ENCODE results near the gene RETSAT. TPM values are rescaled to one million over a fixed set of nuclear protein-coding genes. Genes with fewer than 3 reads are reported as not detected.

RETSAT gene
- total and polyA plus RNA-seq, 2 of the 4 experiments (the other 2 are of a cell fraction): 25.6 to 32.3 TPM

- TF ChIP-seq CEBPB (IDR thresholded peaks at IDR 0.05; ENCODE audit: low read depth, low read length) (no peak), RAD21 (IDR thresholded peaks at IDR 0.05; ENCODE audit: low read length) (no peak), CHD1 (IDR thresholded peaks at IDR 0.05; ENCODE audit: low read depth, low read length) (no peak), POLR2A (IDR thresholded peaks at IDR 0.05; ENCODE audit: low read depth, low read length) (no peak), SMC3 (IDR thresholded peaks at IDR 0.05; ENCODE audit: low read depth, low read length) (no peak), FOS (IDR thresholded peaks at IDR 0.05; ENCODE audit: low read depth, low read length) (no peak), ELK1 (IDR thresholded peaks at IDR 0.05; ENCODE audit: borderline replicate concordance, low read depth, low read length) (no peak), MXI1 (IDR thresholded peaks at IDR 0.05; ENCODE audit: borderline replicate concordance, low read depth, low read length) (no peak), CTCF (conservative IDR thresholded peaks at IDR 0.05; ENCODE audit: low read depth, low read length) (no peak), BHLHE40 (IDR thresholded peaks at IDR 0.05; ENCODE audit: low read depth, low read length) (no peak), NFE2L2 (IDR thresholded peaks at IDR 0.05; ENCODE audit: low read depth, low read length) (no peak), MAFK (IDR thresholded peaks at IDR 0.05; ENCODE audit: low read depth, low read length) (no peak), USF2 (IDR thresholded peaks at IDR 0.05; ENCODE audit: low read depth, low read length) (no peak), RFX5 (IDR thresholded peaks at IDR 0.05; ENCODE audit: low read depth, low read length) (no peak), RCOR1 (IDR thresholded peaks at IDR 0.05; ENCODE audit: insufficient replicate concordance, low read length) (no peak), MAZ (IDR thresholded peaks at IDR 0.05; ENCODE audit: borderline replicate concordance, low read depth, low read length) (no peak)
- Histone ChIP-seq H3K18ac (ENCODE audit: low read depth, low read length) (no peak overlapping the region), H3K4me1 (ENCODE audit: control insufficient read depth, insufficient read depth, low read length) (peaks cover 18% of the 10 kb centered on the region), H3K27ac (ENCODE audit: insufficient read depth, low read length) (no peak overlapping the region), H3K4ac (ENCODE audit: low read depth, low read length) (0 out of 2 replicates have a peak overlapping the region, but pooled peaks have one; percentile 23), H4K5ac (ENCODE audit: low read depth, low read length) (no peak overlapping the region), H2BK15ac (ENCODE audit: low read depth, low read length) (no peak overlapping the region), H3K36me3 (ENCODE audit: control insufficient read depth, insufficient read depth, low read length) (peaks cover 33% of the 10 kb centered on the region), H4K91ac (ENCODE audit: insufficient read depth, low read depth, low read length) (no peak overlapping the region), H3K23ac (ENCODE audit: low read depth, low read length) (peak overlapping the region; percentile 49; the same call in 1 of the 2 replicates), H3K9me3 (ENCODE audit: control insufficient read depth, insufficient read depth, low read length) (no peaks in the 10 kb centered on the region), H2BK120ac (ENCODE audit: low read depth, low read length) (no peak overlapping the region; the same call in 1 of the 2 replicates), H3K14ac (replicated peaks; ENCODE audit: low read depth, low read length) (no peak overlapping the region), H3K56ac (ENCODE audit: extremely low read depth, insufficient read depth, low read length) (no peak overlapping the region), H3K9me1 (ENCODE audit: insufficient read depth, low read length) (peaks cover 25% of the 10 kb centered on the region), H2BK20ac (ENCODE audit: low read depth, low read length) (no peak overlapping the region), H2BK5ac (ENCODE audit: low read depth, low read length, poor library complexity, severe bottlenecking) (no peak overlapping the region), H3K27me3 (ENCODE audit: control insufficient read depth, insufficient read depth, low read length) (no peaks in the 10 kb centered on the region), H3K9ac (ENCODE audit: low read depth, low read length) (no peak overlapping the region), H4K8ac (ENCODE audit: low read depth in 2 of 2, low read length in 2 of 2) (peak overlapping the region in 1 of 2 experiments; percentile 40; a peak in 1 of 4 replicates), H2AK5ac (ENCODE audit: low read depth, low read length) (no peak overlapping the region), H3K4me3 (ENCODE audit: insufficient read depth, low read depth, low read length) (no peak overlapping the region), H3K79me1 (ENCODE audit: low read depth in 1 of 2, low read length in 2 of 2) (peaks cover 22 to 64% of the 10 kb centered on the region in 2 experiments), H3K4me2 (ENCODE audit: low read depth, low read length) (no peak overlapping the region), H2AK9ac (replicated peaks; ENCODE audit: low read depth, low read length, poor library complexity) (no peak overlapping the region), H4K20me1 (ENCODE audit: insufficient read depth, low read length) (peaks cover 33% of the 10 kb centered on the region), H2AFZ (replicated peaks; ENCODE audit: low read length, poor library complexity) (no peak overlapping the region)
- no peak for DNase-seq
- in situ Hi-C loops (cut with MboI; ENCODE audit: low sequenced_read_pairs): no loop called here
- WGBS, 2 experiments (ENCODE audit: extremely low coverage in 2 of 2, insufficient read length in 1 of 2): 86% methylated on average over 4 of the region's 10 CpGs; no CpG with 5 or more reads in 1 of the 2 experiments
- dilution Hi-C loops (cut with HindIII; ENCODE audit: low sequenced_read_pairs, unreplicated experiment): no loop called here
- CTCF ChIA-PET: no interaction called here
- intact Hi-C loops (cut with micrococcal nuclease): no loop called here
- no TSS peak for BruUV-seq (replicated peaks)
- ATAC-seq (ENCODE audit: low read depth): no peak
- POLR2A ChIA-PET (ENCODE audit: unreplicated experiment): no interaction called here
Observed at GRCh38 chr2:85314884-85315242, 39.5 kb downstream of the RETSAT start.

Data from IMR-90 (cell line).